ENCODE measurements around the gene AP1G1. TPM values are rescaled to one million over a fixed set of nuclear protein-coding genes. Genes with fewer than 3 reads are reported as not detected.

Gene AP1G1
- polyA plus RNA-seq, 1 donor from 2014 or later, result 57.1 TPM

- Histone ChIP-seq H4K20me1 (ENCODE audit: insufficient read depth) (no peaks in the 10 kb centered on the region), H3K79me2 (replicated peaks; ENCODE audit: insufficient read depth, low read length) (no peaks in the 10 kb centered on the region), H3K4me3 (ENCODE audit: low read length) (no peak overlapping the region), H3K36me3 (ENCODE audit: insufficient read depth, low read length) (no peaks in the 10 kb centered on the region), H2AFZ (ENCODE audit: low read depth, low read length) (no peak overlapping the region), H3F3A (ENCODE audit: insufficient read depth, low read length, poor library complexity, severe bottlenecking) (no peaks in the 10 kb centered on the region), H3K9me2 (ENCODE audit: insufficient read depth, low read length) (no peaks in the 10 kb centered on the region), H3K27ac (ENCODE audit: low read length) (no peak overlapping the region), H3K27me3 (ENCODE audit: insufficient read depth, low read depth, low read length) (no peaks in the 10 kb centered on the region), H3K4me2 (ENCODE audit: low read length) (no peak overlapping the region), H3K9ac (ENCODE audit: low read length) (no peak overlapping the region), H3K9me3 (ENCODE audit: low read length) (no peaks in the 10 kb centered on the region)
- TF ChIP-seq CTCF (IDR thresholded peaks at IDR 0.05; ENCODE audit: poor library complexity, severe bottlenecking), result no peak
- TF ChIP-seq EZH2 (IDR thresholded peaks at IDR 0.05; ENCODE audit: borderline replicate concordance, insufficient read depth, low read length, poor library complexity, severe bottlenecking), result no peak
- no peak for TF ChIP-seq RAD21 (conservative IDR thresholded peaks at IDR 0.05)
- no peak for TF ChIP-seq EP300 (conservative IDR thresholded peaks at IDR 0.05; ENCODE audit: poor library complexity, severe bottlenecking)
- no peak for TF ChIP-seq REST (IDR thresholded peaks at IDR 0.05; ENCODE audit: borderline replicate concordance)
- no peak for TF ChIP-seq MXI1 (conservative IDR thresholded peaks at IDR 0.05; ENCODE audit: poor library complexity, severe bottlenecking)
- TF ChIP-seq SMC3 (conservative IDR thresholded peaks at IDR 0.05; ENCODE audit: poor library complexity), result no peak
These were observed 101.4 kb downstream of the AP1G1 start for GRCh38 chr16:71707199-71707598.

DNA sequence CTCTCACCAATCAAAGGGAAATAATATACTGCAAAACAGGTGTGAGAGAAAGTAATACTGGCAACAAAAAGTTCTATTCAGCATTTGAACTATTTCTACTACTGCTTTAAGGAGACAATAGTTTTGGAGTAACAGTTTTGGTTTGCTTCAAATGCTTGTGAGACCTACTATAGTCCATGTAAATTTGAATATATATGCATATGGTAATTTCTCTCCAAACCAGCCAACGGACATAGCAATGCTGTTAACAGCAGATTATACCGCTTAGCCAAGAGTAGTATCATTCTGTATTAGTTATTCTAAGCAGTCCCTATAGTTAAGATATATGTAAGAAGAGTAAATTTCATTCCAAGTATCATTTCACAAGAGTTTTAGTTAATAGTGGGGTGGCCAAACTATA is 102.6 kb downstream of the AP1G1 start:
- no peak overlapping the region for H3K27ac ChIP-seq (ENCODE audit: low read length)
- H3K4me3 ChIP-seq (ENCODE audit: low read length), result no peak overlapping the region

More for the DNA sequence above, 102.6 kb downstream of the AP1G1 start:
- TF ChIP-seq POLR2AphosphoS5 (IDR thresholded peaks at IDR 0.05) (no peak), REST (IDR thresholded peaks at IDR 0.05; ENCODE audit: borderline replicate concordance) (no peak), EZH2 (IDR thresholded peaks at IDR 0.05; ENCODE audit: borderline replicate concordance, insufficient read depth, low read length, poor library complexity, severe bottlenecking) (no peak), SMC3 (conservative IDR thresholded peaks at IDR 0.05; ENCODE audit: poor library complexity) (no peak), CTCF (IDR thresholded peaks at IDR 0.05; ENCODE audit: poor library complexity, severe bottlenecking) (no peak), RAD21 (conservative IDR thresholded peaks at IDR 0.05) (no peak), TAF1 (IDR thresholded peaks at IDR 0.05; ENCODE audit: low read depth) (no peak), MXI1 (conservative IDR thresholded peaks at IDR 0.05; ENCODE audit: poor library complexity, severe bottlenecking) (no peak), EP300 (conservative IDR thresholded peaks at IDR 0.05; ENCODE audit: poor library complexity, severe bottlenecking) (no peak)
- Histone ChIP-seq H2AFZ (ENCODE audit: low read depth, low read length) (no peak overlapping the region), H3K9ac (ENCODE audit: low read length) (no peak overlapping the region), H3F3A (ENCODE audit: insufficient read depth, low read length, poor library complexity, severe bottlenecking) (no peaks in the 10 kb centered on the region), H3K9me2 (ENCODE audit: insufficient read depth, low read length) (no peaks in the 10 kb centered on the region), H3K27me3 (ENCODE audit: insufficient read depth, low read depth, low read length) (no peaks in the 10 kb centered on the region), H3K9me3 (ENCODE audit: low read length) (no peaks in the 10 kb centered on the region), H3K36me3 (ENCODE audit: insufficient read depth, low read length) (no peaks in the 10 kb centered on the region), H4K20me1 (ENCODE audit: insufficient read depth) (no peaks in the 10 kb centered on the region), H3K4me2 (ENCODE audit: low read length) (no peak overlapping the region), H3K79me2 (replicated peaks; ENCODE audit: insufficient read depth, low read length) (no peaks in the 10 kb centered on the region)

Data from neural cell (in vitro differentiated cells).